H1 (cell line): ENCODE measurements around the gene OPCML. TPM values are rescaled to one million over a fixed set of nuclear protein-coding genes. Genes with fewer than 3 reads are reported as not detected.

Experiments used
- CTCF ChIA-PET: fragments of 300-600 bp; sonication (Branson Sonifier 250); formaldehyde crosslinking; loops from one replicate; lab custom pipeline; 2021; ENCODE audit not compliant: partially characterized antibody; lab: Charles Lee
- POLR2A ChIA-PET: fragments of 300-600 bp; sonication (Branson Sonifier 250); formaldehyde crosslinking; loops from one replicate; lab custom pipeline; 2021; ENCODE audit warnings: inconsistent platforms; ENCODE audit not compliant: partially characterized antibody; lab: Charles Lee
- DNase-seq, 2 experiments: peaks; one replicate each; pipeline versions ENCODE4 v3.0.0 to v3.0.0-alpha.2; 2010 to 2022; ENCODE audit warnings: low spot score in 2 of 2, low read depth in 1 of 2, mixed read lengths in 1 of 2
- FAIRE-seq: peaks from 2 replicates; lab custom pipeline; 2011; peaks lifted over from hg19 to GRCh38; lab: Jason Lieb, UNC
- H2AFZ ChIP-seq: 2 replicates; pipeline ENCODE4 v1.8.1; 2012; ENCODE audit warnings: low read length, inconsistent platforms
- H2AK5ac ChIP-seq: 2 replicates; pipeline ENCODE4 v1.6.1; 2013; ENCODE audit warnings: low read depth, low read length
- H2BK120ac ChIP-seq: replicated peaks from 2 replicates; pipeline ENCODE3; 2013; ENCODE audit warnings: low read depth, low read length, inconsistent platforms
- H2BK12ac ChIP-seq: 2 replicates; pipeline ENCODE4 v1.6.1; 2013; ENCODE audit warnings: low read depth, low read length
- H2BK15ac ChIP-seq: 2 replicates; pipeline ENCODE4 v1.6.1; 2013; ENCODE audit warnings: low read length
- H2BK20ac ChIP-seq: 2 replicates; pipeline ENCODE4 v1.6.1; 2013; ENCODE audit warnings: low read length
- H2BK5ac ChIP-seq: 2 replicates; pipeline ENCODE4 v1.6.1; 2013; ENCODE audit warnings: low read depth, low read length
- H3K14ac ChIP-seq: 2 replicates; pipeline ENCODE4 v1.6.1; 2013; ENCODE audit warnings: inconsistent platforms; ENCODE audit not compliant: insufficient read length
- H3K18ac ChIP-seq: 2 replicates; pipeline ENCODE4 v1.6.1; 2013; ENCODE audit warnings: low read length; ENCODE audit errors: extremely low read depth
- H3K23ac ChIP-seq: 2 replicates; pipeline ENCODE4 v1.6.1; 2013; ENCODE audit warnings: inconsistent platforms; ENCODE audit not compliant: insufficient read length
- H3K23me2 ChIP-seq: 2 replicates; pipeline ENCODE4 v1.6.1; 2013; ENCODE audit warnings: low read depth, low read length
- H3K27ac ChIP-seq: 2 replicates; pipeline ENCODE4 v1.6.1; 2011; ENCODE audit warnings: low read depth, low read length, inconsistent platforms
- H3K27me3 ChIP-seq, 4 experiments: replicated peaks in 1 of 4; 1 replicate in 1 of 4; 2 replicates in 3 of 4; pipeline versions ENCODE4 v1.6.1 to v1.8.1; 2011 to 2013; ENCODE audit warnings: low read length in 3 of 4, mild to moderate bottlenecking in 3 of 4, inconsistent platforms in 2 of 4, mixed read lengths in 2 of 4, moderate library complexity in 1 of 4; ENCODE audit not compliant: control insufficient read depth in 3 of 4, insufficient read depth in 3 of 4; ENCODE audit errors: extremely low read depth in 1 of 4
- H3K36me3 ChIP-seq, 4 experiments: 2 replicates each; pipeline versions ENCODE4 v1.6.1 to v1.8.1; 2011 to 2013; ENCODE audit warnings: mild to moderate bottlenecking in 4 of 4, low read length in 3 of 4, moderate library complexity in 2 of 4, control low read depth in 1 of 4, inconsistent platforms in 1 of 4; ENCODE audit not compliant: insufficient read depth in 4 of 4, control insufficient read depth in 2 of 4
- H3K4ac ChIP-seq: replicated peaks from 2 replicates; pipeline ENCODE3; 2013; ENCODE audit warnings: low read length, low read depth, mixed read lengths, inconsistent platforms; ENCODE audit not compliant: insufficient read length
- H3K4me1 ChIP-seq, 4 experiments: replicated peaks in 1 of 4; 1 replicate in 1 of 4; 2 replicates in 3 of 4; pipeline versions ENCODE4 v1.6.1 to v1.8.1; 2011 to 2013; ENCODE audit warnings: low read length in 3 of 4, inconsistent platforms in 2 of 4, mixed read lengths in 1 of 4; ENCODE audit not compliant: insufficient read depth in 4 of 4, control insufficient read depth in 3 of 4
- H3K4me2 ChIP-seq, 2 experiments: 2 replicates each; pipeline versions ENCODE4 v1.6.1 to v1.8.1; 2011 to 2013; ENCODE audit warnings: low read depth in 2 of 2, low read length in 2 of 2, control low read depth in 1 of 2, inconsistent platforms in 1 of 2, mild to moderate bottlenecking in 1 of 2; ENCODE audit not compliant: insufficient read depth in 1 of 2
- H3K4me3 ChIP-seq, 4 experiments: fragments of 200-600, 300-600 bp in 1 of 4; sonication (generic), shearing (Covaris generic), sonication (Bioruptor Twin) in 1 of 4; 2 replicates each; pipeline versions ENCODE4 v1.5.1 to v1.8.1; 2011 to 2016; ENCODE audit warnings: low read length in 4 of 4, low read depth in 3 of 4, control low read depth in 2 of 4, inconsistent platforms in 2 of 4, mild to moderate bottlenecking in 2 of 4, mixed read lengths in 1 of 4, moderate library complexity in 1 of 4; ENCODE audit not compliant: insufficient read depth in 2 of 4; ENCODE audit errors: extremely low read depth in 1 of 4
- H3K56ac ChIP-seq: replicated peaks from 2 replicates; pipeline ENCODE3; 2013; ENCODE audit warnings: low read depth, mild to moderate bottlenecking, mixed read lengths, low read length, inconsistent platforms; ENCODE audit not compliant: insufficient read length
- H3K79me1 ChIP-seq: 2 replicates; pipeline ENCODE4 v1.6.1; 2013; ENCODE audit warnings: low read depth, low read length, control low read depth
- H3K79me2 ChIP-seq, 2 experiments: 2 replicates each; pipeline versions ENCODE4 v1.6.1 to v1.8.1; 2012 to 2013; ENCODE audit warnings: low read length in 2 of 2, mild to moderate bottlenecking in 2 of 2, inconsistent platforms in 1 of 2; ENCODE audit not compliant: insufficient read depth in 2 of 2, control insufficient read depth in 1 of 2
- H3K9ac ChIP-seq, 4 experiments: replicated peaks in 1 of 4; 1 replicate in 1 of 4; 2 replicates in 3 of 4; pipeline versions ENCODE4 v1.6.1 to v1.8.1; 2011 to 2013; ENCODE audit warnings: low read depth in 3 of 4, low read length in 3 of 4, control low read depth in 2 of 4, mild to moderate bottlenecking in 2 of 4, moderate library complexity in 2 of 4, inconsistent platforms in 1 of 4; ENCODE audit errors: extremely low read depth in 1 of 4
- H3K9me3 ChIP-seq, 2 experiments: 2 replicates each; pipeline versions ENCODE4 v1.6.1 to v1.8.1; 2012 to 2013; ENCODE audit warnings: mild to moderate bottlenecking in 2 of 2, moderate library complexity in 2 of 2, control low read depth in 1 of 2, inconsistent platforms in 1 of 2, low read depth in 1 of 2, low read length in 1 of 2, mixed read lengths in 1 of 2; ENCODE audit not compliant: insufficient read depth in 2 of 2
- H4K20me1 ChIP-seq, 2 experiments: replicated peaks in 1 of 2; 2 replicates each; pipeline versions ENCODE3 to v1.8.1; 2011 to 2013; ENCODE audit warnings: inconsistent platforms in 2 of 2, low read length in 2 of 2, mild to moderate bottlenecking in 1 of 2; ENCODE audit not compliant: insufficient read depth in 2 of 2, control insufficient read depth in 1 of 2
- H4K5ac ChIP-seq: 2 replicates; pipeline ENCODE4 v1.6.1; 2013; ENCODE audit warnings: low read length, low read depth, mixed read lengths, inconsistent platforms; ENCODE audit not compliant: insufficient read length
- H4K8ac ChIP-seq: 2 replicates; pipeline ENCODE4 v1.8.0; 2013; ENCODE audit warnings: mild to moderate bottlenecking, moderate library complexity, low read length, inconsistent platforms; ENCODE audit not compliant: insufficient read depth; ENCODE audit errors: extremely low read depth
- H4K91ac ChIP-seq: replicated peaks from 2 replicates; pipeline ENCODE3; 2013; ENCODE audit warnings: low read length, mixed read lengths, inconsistent platforms; ENCODE audit not compliant: insufficient read length
- TEAD4 ChIP-seq: IDR thresholded peaks from 2 replicates; pipeline ENCODE4 v1.6.1; 2012; ENCODE audit warnings: low read depth, low read length, inconsistent platforms, mixed read lengths
- WGBS, 2 experiments: shearing (Covaris generic) in 1 of 2; methylation state at CpG; one replicate each; pipeline versions ENCODE4 v1.1.6 to v1.1.7; 2013 to 2015; ENCODE audit warnings: low lambda C conversion rate in 2 of 2, mixed read lengths in 2 of 2, inconsistent platforms in 1 of 2, low coverage in 1 of 2, missing lambda C conversion rate in 1 of 2; ENCODE audit not compliant: insufficient replicate concordance in 2 of 2, insufficient coverage in 1 of 2, insufficient read length in 1 of 2; ENCODE audit errors: extremely low coverage in 1 of 2, missing lambda C conversion rate in 1 of 2; 5-methylcytosine and 5-hydroxymethylcytosine counted together
- polyA plus RNA-seq, 7 experiments: library from polyadenylated mRNA; depleted of rRNA in 3 of 7; stranded (reverse) in 5 of 7; unstranded in 2 of 7; fragments of >200 nt in 5 of 7; fragments of 200-250 nt in 2 of 7; gene quantifications; 1 replicate in 5 of 7; 2 replicates in 1 of 7; 4 replicates in 1 of 7; pipeline versions ENCODE4 v1.2.1 to v1.2.3, GENCODE V29; 2011 to 2013; ENCODE audit warnings: missing spikeins in 2 of 7, mixed read lengths in 2 of 7
- total RNA-seq: library from RNA; stranded (reverse); fragmentation: NEBNext Ultra II Directional; extraction: Animal tissue kit (Norgen Biotek cat#: 25700); gene quantifications from 2 replicates; pipeline ENCODE4 v1.2.1, GENCODE V29; 2021

OPCML gene
- total and polyA plus RNA-seq, 2 of the 8 experiments (the other 6 are each of a cell fraction or from before 2014, with no cell fraction given) = 2.3 to 3.1 TPM

DNA sequence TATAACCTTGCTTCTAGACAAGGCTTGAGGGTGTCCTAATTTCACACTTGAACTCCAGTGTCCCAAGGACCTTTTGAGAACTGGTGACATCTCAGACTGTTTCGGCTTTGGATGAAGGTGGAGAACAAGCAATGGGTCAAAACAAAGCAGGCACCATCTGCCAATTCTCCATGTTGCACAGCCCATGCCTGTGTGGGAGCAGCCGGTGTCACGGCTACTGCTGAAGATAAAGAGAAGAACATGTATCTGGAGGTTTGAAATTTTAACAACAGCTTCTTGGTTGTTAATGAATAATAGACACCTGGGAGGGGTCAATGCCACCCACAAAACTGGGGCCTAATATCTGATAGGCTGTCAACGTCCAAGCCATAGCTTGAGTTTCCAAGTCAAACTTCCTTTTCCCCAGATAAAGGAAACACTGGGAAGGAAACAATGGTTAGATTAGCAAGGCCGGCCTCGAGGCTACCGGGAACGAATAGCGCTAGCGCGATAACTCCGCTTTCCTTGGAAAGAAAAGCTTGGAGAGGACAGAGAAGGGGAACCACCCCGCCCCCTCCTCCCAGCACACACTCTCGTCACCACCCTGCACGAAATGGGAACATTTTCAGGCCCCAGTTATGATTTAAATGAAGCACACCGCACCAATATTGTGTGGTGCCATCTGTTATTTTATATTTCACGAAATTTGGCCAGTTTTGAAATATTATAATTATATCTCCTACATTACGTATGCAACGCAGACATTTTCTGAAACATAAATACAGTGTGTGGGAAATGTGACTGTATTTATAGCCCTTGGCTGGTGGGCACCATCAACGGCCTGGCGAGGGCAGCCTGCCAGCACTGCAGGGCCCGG is 21.8 kb upstream of the OPCML start:
- POLR2A ChIA-PET = no interaction called here
- Histone ChIP-seq H3K4me3 (no peak overlapping the region), H3K79me2 (no peaks in the 10 kb centered on the region), H3K27me3 (no peaks in the 10 kb centered on the region), H3K56ac (no peak overlapping the region), H3K23ac (no peak overlapping the region), H2BK5ac (no peak overlapping the region), H3K4me1 (peaks cover 0 to 3% (median 0%) of the 10 kb centered on the region in 4 experiments; a peak in 2 of 7 replicates), H3K23me2 (no peaks in the 10 kb centered on the region), H2BK15ac (no peak overlapping the region), H3K4ac (no peak overlapping the region), H4K20me1 (no peaks in the 10 kb centered on the region), H3K14ac (no peak overlapping the region), H3K79me1 (no peaks in the 10 kb centered on the region), H2AFZ (no peak overlapping the region), H3K36me3 (peaks cover 0 to 2% (median 0%) of the 10 kb centered on the region in 4 experiments; a peak in 1 of 8 replicates), H3K4me2 (no peak overlapping the region), H4K91ac (no peak overlapping the region), H3K18ac (no peak overlapping the region), H2BK20ac (no peak overlapping the region), H4K8ac (no peak overlapping the region), H2BK120ac (no peak overlapping the region), H3K9ac (no peak overlapping the region), H2BK12ac (no peak overlapping the region), H4K5ac (no peak overlapping the region), H3K9me3 (no peaks in the 10 kb centered on the region), H2AK5ac (no peak overlapping the region), H3K27ac (no peak overlapping the region)
- DNase-seq = no peak
- no peak for TF ChIP-seq TEAD4
- CTCF ChIA-PET = interaction anchor here (0.6 to 6.1 kb wide), 4 partner anchors 21 to 475 kb away, joined by 3 to 31 read pairs (median 4); no protein-coding TSS in a partner anchor
- FAIRE-seq = no peak
- 90% methylated on average over 22 of the region's 22 CpGs; no CpG with 5 or more reads in 1 of the 2 experiments for WGBS, 2 experiments
